H1 (cell line): ENCODE measurements around the gene RAB40A. TPM values are rescaled to one million over a fixed set of nuclear protein-coding genes. Genes with fewer than 3 reads are reported as not detected.
A peak's percentile ranks its signal among the peaks of the same experiment; 100 is the strongest.

Experiments used
- CTCF ChIA-PET: fragments of 300-600 bp; sonication (Branson Sonifier 250); formaldehyde crosslinking; loops from one replicate; lab custom pipeline; 2021; ENCODE audit not compliant: partially characterized antibody; lab: Charles Lee
- POLR2A ChIA-PET: fragments of 300-600 bp; sonication (Branson Sonifier 250); formaldehyde crosslinking; loops from one replicate; lab custom pipeline; 2021; ENCODE audit warnings: inconsistent platforms; ENCODE audit not compliant: partially characterized antibody; lab: Charles Lee
- DNase-seq, 2 experiments: peaks; one replicate each; pipeline versions ENCODE4 v3.0.0 to v3.0.0-alpha.2; 2010 to 2022; ENCODE audit warnings: low spot score in 2 of 2, low read depth in 1 of 2, mixed read lengths in 1 of 2
- FAIRE-seq: peaks from 2 replicates; lab custom pipeline; 2011; peaks lifted over from hg19 to GRCh38; lab: Jason Lieb, UNC
- H2AFZ ChIP-seq: 2 replicates; pipeline ENCODE4 v1.8.1; 2012; ENCODE audit warnings: low read length, inconsistent platforms
- H2AK5ac ChIP-seq: 2 replicates; pipeline ENCODE4 v1.6.1; 2013; ENCODE audit warnings: low read depth, low read length
- H2BK120ac ChIP-seq: replicated peaks from 2 replicates; pipeline ENCODE3; 2013; ENCODE audit warnings: low read depth, low read length, inconsistent platforms
- H2BK12ac ChIP-seq: 2 replicates; pipeline ENCODE4 v1.6.1; 2013; ENCODE audit warnings: low read depth, low read length
- H2BK15ac ChIP-seq: 2 replicates; pipeline ENCODE4 v1.6.1; 2013; ENCODE audit warnings: low read length
- H2BK20ac ChIP-seq: 2 replicates; pipeline ENCODE4 v1.6.1; 2013; ENCODE audit warnings: low read length
- H2BK5ac ChIP-seq: 2 replicates; pipeline ENCODE4 v1.6.1; 2013; ENCODE audit warnings: low read depth, low read length
- H3K14ac ChIP-seq: 2 replicates; pipeline ENCODE4 v1.6.1; 2013; ENCODE audit warnings: inconsistent platforms; ENCODE audit not compliant: insufficient read length
- H3K18ac ChIP-seq: 2 replicates; pipeline ENCODE4 v1.6.1; 2013; ENCODE audit warnings: low read length; ENCODE audit errors: extremely low read depth
- H3K23ac ChIP-seq: 2 replicates; pipeline ENCODE4 v1.6.1; 2013; ENCODE audit warnings: inconsistent platforms; ENCODE audit not compliant: insufficient read length
- H3K23me2 ChIP-seq: 2 replicates; pipeline ENCODE4 v1.6.1; 2013; ENCODE audit warnings: low read depth, low read length
- H3K27ac ChIP-seq: 2 replicates; pipeline ENCODE4 v1.6.1; 2011; ENCODE audit warnings: low read depth, low read length, inconsistent platforms
- H3K27me3 ChIP-seq, 4 experiments: replicated peaks in 1 of 4; 1 replicate in 1 of 4; 2 replicates in 3 of 4; pipeline versions ENCODE4 v1.6.1 to v1.8.1; 2011 to 2013; ENCODE audit warnings: low read length in 3 of 4, mild to moderate bottlenecking in 3 of 4, inconsistent platforms in 2 of 4, mixed read lengths in 2 of 4, moderate library complexity in 1 of 4; ENCODE audit not compliant: control insufficient read depth in 3 of 4, insufficient read depth in 3 of 4; ENCODE audit errors: extremely low read depth in 1 of 4
- H3K36me3 ChIP-seq, 4 experiments: 2 replicates each; pipeline versions ENCODE4 v1.6.1 to v1.8.1; 2011 to 2013; ENCODE audit warnings: mild to moderate bottlenecking in 4 of 4, low read length in 3 of 4, moderate library complexity in 2 of 4, control low read depth in 1 of 4, inconsistent platforms in 1 of 4; ENCODE audit not compliant: insufficient read depth in 4 of 4, control insufficient read depth in 2 of 4
- H3K4ac ChIP-seq: replicated peaks from 2 replicates; pipeline ENCODE3; 2013; ENCODE audit warnings: low read length, low read depth, mixed read lengths, inconsistent platforms; ENCODE audit not compliant: insufficient read length
- H3K4me1 ChIP-seq, 4 experiments: replicated peaks in 1 of 4; 1 replicate in 1 of 4; 2 replicates in 3 of 4; pipeline versions ENCODE4 v1.6.1 to v1.8.1; 2011 to 2013; ENCODE audit warnings: low read length in 3 of 4, inconsistent platforms in 2 of 4, mixed read lengths in 1 of 4; ENCODE audit not compliant: insufficient read depth in 4 of 4, control insufficient read depth in 3 of 4
- H3K4me2 ChIP-seq, 2 experiments: 2 replicates each; pipeline versions ENCODE4 v1.6.1 to v1.8.1; 2011 to 2013; ENCODE audit warnings: low read depth in 2 of 2, low read length in 2 of 2, control low read depth in 1 of 2, inconsistent platforms in 1 of 2, mild to moderate bottlenecking in 1 of 2; ENCODE audit not compliant: insufficient read depth in 1 of 2
- H3K4me3 ChIP-seq, 4 experiments: fragments of 200-600, 300-600 bp in 1 of 4; sonication (generic), shearing (Covaris generic), sonication (Bioruptor Twin) in 1 of 4; 2 replicates each; pipeline versions ENCODE4 v1.5.1 to v1.8.1; 2011 to 2016; ENCODE audit warnings: low read length in 4 of 4, low read depth in 3 of 4, control low read depth in 2 of 4, inconsistent platforms in 2 of 4, mild to moderate bottlenecking in 2 of 4, mixed read lengths in 1 of 4, moderate library complexity in 1 of 4; ENCODE audit not compliant: insufficient read depth in 2 of 4; ENCODE audit errors: extremely low read depth in 1 of 4
- H3K56ac ChIP-seq: replicated peaks from 2 replicates; pipeline ENCODE3; 2013; ENCODE audit warnings: low read depth, mild to moderate bottlenecking, mixed read lengths, low read length, inconsistent platforms; ENCODE audit not compliant: insufficient read length
- H3K79me1 ChIP-seq: 2 replicates; pipeline ENCODE4 v1.6.1; 2013; ENCODE audit warnings: low read depth, low read length, control low read depth
- H3K79me2 ChIP-seq, 2 experiments: 2 replicates each; pipeline versions ENCODE4 v1.6.1 to v1.8.1; 2012 to 2013; ENCODE audit warnings: low read length in 2 of 2, mild to moderate bottlenecking in 2 of 2, inconsistent platforms in 1 of 2; ENCODE audit not compliant: insufficient read depth in 2 of 2, control insufficient read depth in 1 of 2
- H3K9ac ChIP-seq, 4 experiments: replicated peaks in 1 of 4; 1 replicate in 1 of 4; 2 replicates in 3 of 4; pipeline versions ENCODE4 v1.6.1 to v1.8.1; 2011 to 2013; ENCODE audit warnings: low read depth in 3 of 4, low read length in 3 of 4, control low read depth in 2 of 4, mild to moderate bottlenecking in 2 of 4, moderate library complexity in 2 of 4, inconsistent platforms in 1 of 4; ENCODE audit errors: extremely low read depth in 1 of 4
- H3K9me3 ChIP-seq, 2 experiments: 2 replicates each; pipeline versions ENCODE4 v1.6.1 to v1.8.1; 2012 to 2013; ENCODE audit warnings: mild to moderate bottlenecking in 2 of 2, moderate library complexity in 2 of 2, control low read depth in 1 of 2, inconsistent platforms in 1 of 2, low read depth in 1 of 2, low read length in 1 of 2, mixed read lengths in 1 of 2; ENCODE audit not compliant: insufficient read depth in 2 of 2
- H4K20me1 ChIP-seq, 2 experiments: replicated peaks in 1 of 2; 2 replicates each; pipeline versions ENCODE3 to v1.8.1; 2011 to 2013; ENCODE audit warnings: inconsistent platforms in 2 of 2, low read length in 2 of 2, mild to moderate bottlenecking in 1 of 2; ENCODE audit not compliant: insufficient read depth in 2 of 2, control insufficient read depth in 1 of 2
- H4K5ac ChIP-seq: 2 replicates; pipeline ENCODE4 v1.6.1; 2013; ENCODE audit warnings: low read length, low read depth, mixed read lengths, inconsistent platforms; ENCODE audit not compliant: insufficient read length
- H4K8ac ChIP-seq: 2 replicates; pipeline ENCODE4 v1.8.0; 2013; ENCODE audit warnings: mild to moderate bottlenecking, moderate library complexity, low read length, inconsistent platforms; ENCODE audit not compliant: insufficient read depth; ENCODE audit errors: extremely low read depth
- H4K91ac ChIP-seq: replicated peaks from 2 replicates; pipeline ENCODE3; 2013; ENCODE audit warnings: low read length, mixed read lengths, inconsistent platforms; ENCODE audit not compliant: insufficient read length
- BCL11A ChIP-seq, 2 experiments: IDR thresholded peaks; one replicate each; pipeline ENCODE4 v1.6.1; 2011; ENCODE audit warnings: low read depth in 2 of 2, low read length in 2 of 2, mild to moderate bottlenecking in 2 of 2
- CHD1 ChIP-seq: IDR thresholded peaks from 2 replicates; pipeline ENCODE4 v1.6.1; 2012; ENCODE audit warnings: low read depth, low read length, improper control_type of control experiment
- EP300 ChIP-seq, 2 experiments: IDR thresholded peaks; 1 replicate in 1 of 2; 2 replicates in 1 of 2; pipeline ENCODE4 v1.6.1; 2011 to 2012; ENCODE audit warnings: low read depth in 2 of 2, low read length in 2 of 2, mild to moderate bottlenecking in 2 of 2, borderline replicate concordance in 1 of 2, inconsistent platforms in 1 of 2, moderate library complexity in 1 of 2
- FOSL1 ChIP-seq: IDR thresholded peaks from 2 replicates; pipeline ENCODE4 v1.6.1; 2011; ENCODE audit warnings: mild to moderate bottlenecking, low read depth, low read length, moderate library complexity; ENCODE audit not compliant: insufficient read depth
- GABPA ChIP-seq: IDR thresholded peaks from 2 replicates; pipeline ENCODE4 v1.6.1; 2011; ENCODE audit warnings: mild to moderate bottlenecking, low read length, moderate library complexity, borderline replicate concordance; ENCODE audit not compliant: insufficient read depth
- KDM5A ChIP-seq: fragments of 200-600 bp; IDR thresholded peaks from 2 replicates; pipeline ENCODE4 v1.7.1; 2012; ENCODE audit warnings: mild to moderate bottlenecking, low read length, inconsistent platforms, mixed read lengths
- MAFK ChIP-seq: IDR thresholded peaks from 2 replicates; pipeline ENCODE4 v1.6.1; 2012; ENCODE audit warnings: low read depth, mild to moderate bottlenecking, improper control_type of control experiment, low read length
- NRF1 ChIP-seq: IDR thresholded peaks from 2 replicates; pipeline ENCODE4 v1.6.1; 2011; ENCODE audit warnings: mild to moderate bottlenecking, low read depth, low read length, improper control_type of control experiment
- RFX5 ChIP-seq: IDR thresholded peaks from 2 replicates; pipeline ENCODE4 v1.6.1; 2011; ENCODE audit warnings: low read depth, low read length, improper control_type of control experiment, borderline replicate concordance
- RNF2 ChIP-seq: fragments of 200-900, 300-1000 bp; sonication (generic); IDR thresholded peaks from 2 replicates; pipeline ENCODE4 v1.7.1; 2016; ENCODE audit warnings: borderline replicate concordance, low read depth, mild to moderate bottlenecking, antibody characterized with exemption, low read length; ENCODE audit not compliant: poor library complexity, severe bottlenecking; ENCODE audit errors: missing control alignments
- SP1 ChIP-seq: IDR thresholded peaks from 2 replicates; pipeline ENCODE4 v1.6.1; 2011; ENCODE audit warnings: low read depth, low read length
- SUZ12 ChIP-seq: fragments of 200-600 bp; sonication (generic); IDR thresholded peaks from 2 replicates; pipeline ENCODE4 v1.6.1; 2012; ENCODE audit warnings: mild to moderate bottlenecking, inconsistent platforms, low read length, moderate library complexity, mixed read lengths
- YY1 ChIP-seq: IDR thresholded peaks from 2 replicates; pipeline ENCODE4 v1.6.1; 2011; ENCODE audit warnings: low read depth, mild to moderate bottlenecking, low read length
- WGBS, 2 experiments: shearing (Covaris generic) in 1 of 2; methylation state at CpG; one replicate each; pipeline versions ENCODE4 v1.1.6 to v1.1.7; 2013 to 2015; ENCODE audit warnings: low lambda C conversion rate in 2 of 2, mixed read lengths in 2 of 2, inconsistent platforms in 1 of 2, low coverage in 1 of 2, missing lambda C conversion rate in 1 of 2; ENCODE audit not compliant: insufficient replicate concordance in 2 of 2, insufficient coverage in 1 of 2, insufficient read length in 1 of 2; ENCODE audit errors: extremely low coverage in 1 of 2, missing lambda C conversion rate in 1 of 2; 5-methylcytosine and 5-hydroxymethylcytosine counted together
- polyA plus RNA-seq, 7 experiments: library from polyadenylated mRNA; depleted of rRNA in 3 of 7; stranded (reverse) in 5 of 7; unstranded in 2 of 7; fragments of >200 nt in 5 of 7; fragments of 200-250 nt in 2 of 7; gene quantifications; 1 replicate in 5 of 7; 2 replicates in 1 of 7; 4 replicates in 1 of 7; pipeline versions ENCODE4 v1.2.1 to v1.2.3, GENCODE V29; 2011 to 2013; ENCODE audit warnings: missing spikeins in 2 of 7, mixed read lengths in 2 of 7
- total RNA-seq: library from RNA; stranded (reverse); fragmentation: NEBNext Ultra II Directional; extraction: Animal tissue kit (Norgen Biotek cat#: 25700); gene quantifications from 2 replicates; pipeline ENCODE4 v1.2.1, GENCODE V29; 2021
- TF ChIP-seq, protein P1 (sequence below): IDR thresholded peaks from 2 replicates; pipeline ENCODE4 v1.6.1; 2011; ENCODE audit warnings: low read length, improper control_type of control experiment

RAB40A gene
- total and polyA plus RNA-seq, 2 of the 8 experiments (the other 6 are each of a cell fraction or from before 2014, with no cell fraction given): 0.09 to 0.21 TPM

DNA sequence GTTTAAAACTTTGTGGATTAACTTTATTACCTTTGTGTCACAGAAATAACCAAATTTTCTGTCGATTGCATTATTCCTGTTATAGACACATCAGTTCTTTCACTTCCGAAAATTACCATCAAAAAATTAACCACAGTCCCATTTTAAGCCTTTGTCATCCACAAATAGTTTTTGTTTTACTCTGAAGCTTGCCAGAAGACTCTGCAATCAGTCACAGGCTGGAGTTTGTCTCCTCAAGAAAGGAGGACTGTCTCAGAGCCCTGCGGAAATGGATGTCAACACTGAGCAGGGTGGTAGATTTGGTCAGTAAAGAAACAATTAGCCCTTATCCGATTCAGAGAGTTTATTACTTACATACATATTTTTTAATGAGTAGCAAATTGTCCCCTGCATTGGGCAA, 45.9 kb upstream of the RAB40A start:
- Histone ChIP-seq H3K36me3 (no peaks in the 10 kb centered on the region), H3K27me3 (no peaks in the 10 kb centered on the region), H3K79me1 (no peaks in the 10 kb centered on the region), H3K9me3 (no peaks in the 10 kb centered on the region), H2BK120ac (no peak overlapping the region), H3K14ac (no peak overlapping the region), H4K91ac (no peak overlapping the region), H4K5ac (no peak overlapping the region), H3K23ac (no peak overlapping the region), H3K4ac (no peak overlapping the region), H2BK15ac (no peak overlapping the region), H3K9ac (no peak overlapping the region), H3K18ac (no peak overlapping the region), H3K4me1 (no peaks in the 10 kb centered on the region), H3K27ac (no peak overlapping the region), H2BK5ac (no peak overlapping the region), H2BK20ac (no peak overlapping the region), H3K4me3 (no peak overlapping the region), H3K4me2 (no peak overlapping the region), H3K79me2 (no peaks in the 10 kb centered on the region), H3K56ac (no peak overlapping the region), H2AFZ (no peak overlapping the region), H4K20me1 (no peaks in the 10 kb centered on the region), H2BK12ac (no peak overlapping the region), H4K8ac (no peak overlapping the region), H3K23me2 (no peaks in the 10 kb centered on the region), H2AK5ac (no peak overlapping the region)
- FAIRE-seq (peak; percentile 42), DNase-seq (no peak)
- POLR2A ChIA-PET: no interaction called here
- CTCF ChIA-PET: no interaction called here
- WGBS, 2 experiments: 91% methylated on average over 4 of the region's 4 CpGs; no CpG with 5 or more reads in 1 of the 2 experiments
- TF ChIP-seq, protein P1, sequence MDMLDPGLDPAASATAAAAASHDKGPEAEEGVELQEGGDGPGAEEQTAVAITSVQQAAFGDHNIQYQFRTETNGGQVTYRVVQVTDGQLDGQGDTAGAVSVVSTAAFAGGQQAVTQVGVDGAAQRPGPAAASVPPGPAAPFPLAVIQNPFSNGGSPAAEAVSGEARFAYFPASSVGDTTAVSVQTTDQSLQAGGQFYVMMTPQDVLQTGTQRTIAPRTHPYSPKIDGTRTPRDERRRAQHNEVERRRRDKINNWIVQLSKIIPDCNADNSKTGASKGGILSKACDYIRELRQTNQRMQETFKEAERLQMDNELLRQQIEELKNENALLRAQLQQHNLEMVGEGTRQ: no peak
- TF ChIP-seq EP300 (IDR thresholded peaks at IDR 0.05; ENCODE audit: borderline replicate concordance in 1 of 2, low read depth in 2 of 2, low read length in 2 of 2): no peak
- TF ChIP-seq SUZ12: no peak
- TF ChIP-seq RFX5: no peak
- no peak for TF ChIP-seq BCL11A (IDR thresholded peaks at IDR 0.05; ENCODE audit: low read depth in 2 of 2, low read length in 2 of 2)
- no peak for TF ChIP-seq YY1
- TF ChIP-seq GABPA: no peak
- TF ChIP-seq MAFK: no peak
- no peak for TF ChIP-seq KDM5A
- TF ChIP-seq RNF2: no peak
- TF ChIP-seq FOSL1: no peak
- no peak for TF ChIP-seq SP1
- no peak for TF ChIP-seq CHD1
- TF ChIP-seq NRF1: no peak
